ENCODE results near the gene TSPAN12.
"Not testable (repeated sequence)": the region's sequence is repeated elsewhere in the genome, so short reads cannot be mapped to it uniquely, and the experiment has no call there.

Gene TSPAN12

GRCh38 chr7:120780451-120780850 is 77.5 kb downstream of the TSPAN12 start:
- H3K4me3 ChIP-seq, H3K27ac ChIP-seq: not testable (repeated sequence)

GRCh38 chr7:120779078-120779477 is 78.9 kb downstream of the TSPAN12 start:
- H3K27ac ChIP-seq = not testable (repeated sequence)

DNA sequence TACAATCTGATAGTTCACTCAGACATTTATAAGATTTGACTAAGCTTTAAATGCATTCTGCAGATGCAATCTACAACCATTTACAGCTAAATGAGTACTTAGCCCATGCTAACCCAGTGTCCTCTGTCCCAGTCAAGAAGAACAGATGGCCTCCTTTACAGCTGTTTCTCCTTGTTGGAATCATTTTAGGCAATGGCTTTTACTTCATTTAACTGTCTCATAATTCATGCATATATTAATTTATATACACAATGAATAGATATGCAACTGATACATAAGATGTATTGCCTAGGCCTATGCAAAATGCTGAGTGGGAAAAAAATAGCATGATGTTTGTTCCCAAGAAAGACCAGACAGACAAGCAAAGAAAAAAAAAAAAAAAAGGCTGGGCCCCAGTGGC is 82.2 kb downstream of the TSPAN12 start:
- no peak overlapping the region for H3K4me3 ChIP-seq

More at GRCh38 chr7:120779078-120779477, 78.9 kb downstream of the TSPAN12 start:
- H3K4me3 ChIP-seq = not testable (repeated sequence)

DNA sequence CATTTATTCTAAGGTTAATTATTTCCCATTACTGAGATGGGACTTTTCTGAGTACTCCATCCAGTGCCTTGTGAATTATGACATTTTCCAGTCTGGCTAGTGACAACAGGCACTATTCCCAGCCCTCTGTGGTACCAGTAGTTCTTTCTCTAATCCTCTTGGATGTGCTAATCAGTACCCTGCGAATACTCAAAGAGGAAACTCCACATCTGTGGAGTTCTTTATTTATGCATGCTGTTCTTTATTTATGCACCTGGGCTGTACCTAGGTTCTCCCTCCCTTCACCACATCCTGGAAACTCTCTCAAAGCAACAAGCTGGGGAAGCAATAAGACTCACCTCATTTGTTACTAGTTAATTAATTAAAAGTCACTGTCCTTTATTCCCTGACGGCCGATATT is 83.5 kb downstream of the TSPAN12 start:
- Histone ChIP-seq H3K4me3 (no peak overlapping the region), H3K27ac (no peak overlapping the region)

More for the DNA sequence above, 82.2 kb downstream of the TSPAN12 start:
- H3K27ac ChIP-seq = no peak overlapping the region

DNA sequence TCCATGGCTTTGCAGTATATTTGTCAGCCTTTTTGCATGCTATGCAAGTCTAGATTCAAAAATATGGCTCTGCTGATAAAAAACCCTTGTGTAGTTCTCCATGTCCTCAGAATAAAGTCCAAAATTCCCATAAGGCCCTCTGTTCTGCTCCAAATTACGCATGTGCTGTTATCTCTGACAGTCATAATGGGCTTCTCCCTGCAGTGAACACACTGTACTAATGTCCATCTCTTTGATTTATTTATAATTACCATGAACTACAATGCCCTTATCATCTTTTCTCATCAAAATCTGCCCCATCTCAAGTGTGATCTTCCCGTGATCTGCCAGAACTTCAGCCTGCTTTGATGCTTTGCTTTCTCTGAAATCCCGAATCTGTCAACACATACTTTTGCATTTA is 87.7 kb downstream of the TSPAN12 start:
- no peak overlapping the region for H3K27ac ChIP-seq
- no peak overlapping the region for H3K4me3 ChIP-seq

DNA sequence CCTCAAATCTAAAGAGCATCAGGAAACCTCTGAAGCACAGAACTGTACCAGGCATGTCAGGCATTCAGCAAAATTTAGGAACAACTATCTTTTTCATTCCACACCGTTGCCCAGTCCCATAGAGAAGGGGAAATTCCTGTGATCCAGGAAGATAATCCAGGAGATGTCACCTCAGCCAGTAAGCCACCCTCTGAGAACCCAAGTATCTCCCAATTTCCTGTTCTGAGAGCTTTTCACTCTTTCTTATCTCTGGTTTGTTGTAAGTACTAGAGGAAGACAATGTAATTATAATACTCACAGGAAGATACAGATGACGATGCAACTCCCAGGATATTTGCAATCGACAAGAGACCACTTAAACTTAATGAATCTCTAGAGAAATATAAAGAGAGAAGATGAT is 97.1 kb downstream of the TSPAN12 start:
- no peak overlapping the region for H3K27ac ChIP-seq
- H3K4me3 ChIP-seq = no peak overlapping the region

- no peak overlapping the region for H3K27ac ChIP-seq
- no peak overlapping the region for H3K4me3 ChIP-seq
These were observed 97.9 kb downstream of the TSPAN12 start for GRCh38 chr7:120760050-120760449.

GRCh38 chr7:120743128-120743527 is 114.8 kb downstream of the TSPAN12 start:
- Histone ChIP-seq H3K27ac (no peak overlapping the region), H3K4me3 (no peak overlapping the region)

DNA sequence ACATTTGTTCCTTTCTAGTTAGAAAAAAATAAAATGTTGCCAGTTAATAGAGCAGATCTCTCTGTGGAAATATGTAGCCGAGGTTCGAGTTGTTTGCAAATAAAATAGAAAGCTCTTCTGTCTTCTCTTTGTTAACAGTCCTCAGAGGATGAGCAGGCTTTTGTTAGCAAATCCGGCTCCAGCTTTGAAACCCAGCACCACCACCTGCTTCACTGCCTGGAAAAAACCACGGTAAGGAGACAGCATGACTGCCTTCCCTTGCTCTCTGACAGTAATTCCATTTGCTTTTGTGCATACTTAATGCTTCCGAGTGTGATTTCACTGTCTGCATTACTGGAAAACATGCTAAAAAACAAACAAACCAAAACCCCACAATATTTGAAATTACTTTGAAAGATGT is 115.6 kb downstream of the TSPAN12 start:
- Histone ChIP-seq H3K4me3 (no peak overlapping the region), H3K27ac (no peak overlapping the region)

DNA sequence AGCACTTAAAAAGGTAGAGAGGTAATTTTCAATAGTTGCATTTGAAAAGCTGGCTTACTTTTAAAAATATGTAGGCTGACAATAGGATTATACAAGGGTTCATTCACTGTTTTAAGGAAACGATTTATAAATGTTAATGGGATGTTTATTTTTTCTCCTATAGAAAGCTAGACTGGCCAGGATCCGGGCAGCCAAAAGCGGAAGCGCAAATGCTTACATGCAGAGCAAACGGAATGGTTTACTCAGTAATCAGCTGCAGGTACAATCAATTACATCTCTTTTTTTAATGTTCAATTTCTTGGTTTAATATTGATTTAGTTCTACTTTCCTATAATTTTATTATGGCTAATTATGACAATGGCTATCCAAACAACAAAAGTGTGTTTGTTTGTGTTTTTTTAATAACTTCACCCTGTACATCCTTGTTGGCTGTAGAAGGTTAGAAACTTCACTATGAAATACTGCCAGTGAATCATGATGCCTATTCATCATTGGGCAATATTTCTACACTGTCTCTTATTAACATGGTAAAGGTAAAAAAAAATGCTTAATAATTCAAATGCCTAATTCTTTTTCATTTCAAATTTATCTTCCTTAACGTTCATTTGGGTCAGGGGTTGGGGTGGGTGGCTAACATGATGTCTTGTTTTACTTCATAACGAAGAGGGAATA is 116.4 kb downstream of the TSPAN12 start:
- H3K27ac ChIP-seq = no peak overlapping the region
- no peak overlapping the region for H3K4me3 ChIP-seq

DNA sequence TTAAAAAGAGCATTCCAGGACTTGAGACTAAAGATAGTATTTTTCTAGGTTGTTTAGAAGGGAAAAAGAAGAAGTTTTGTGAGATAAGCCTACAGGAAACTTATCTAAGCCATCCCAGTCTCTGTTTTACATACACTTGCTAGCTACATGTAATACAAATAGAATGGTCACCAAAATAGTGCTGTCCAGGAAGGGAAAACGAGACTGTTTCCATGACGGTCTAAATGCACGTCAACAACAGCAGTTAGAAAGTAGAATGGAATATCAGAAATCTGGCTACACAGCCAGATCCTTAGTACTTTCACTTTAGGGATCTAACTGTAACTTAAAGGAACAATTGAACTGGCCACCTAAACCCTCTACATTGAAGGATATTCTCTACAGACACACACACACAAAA is 117.6 kb downstream of the TSPAN12 start:
- no peak overlapping the region for H3K4me3 ChIP-seq
- no peak overlapping the region for H3K27ac ChIP-seq

DNA sequence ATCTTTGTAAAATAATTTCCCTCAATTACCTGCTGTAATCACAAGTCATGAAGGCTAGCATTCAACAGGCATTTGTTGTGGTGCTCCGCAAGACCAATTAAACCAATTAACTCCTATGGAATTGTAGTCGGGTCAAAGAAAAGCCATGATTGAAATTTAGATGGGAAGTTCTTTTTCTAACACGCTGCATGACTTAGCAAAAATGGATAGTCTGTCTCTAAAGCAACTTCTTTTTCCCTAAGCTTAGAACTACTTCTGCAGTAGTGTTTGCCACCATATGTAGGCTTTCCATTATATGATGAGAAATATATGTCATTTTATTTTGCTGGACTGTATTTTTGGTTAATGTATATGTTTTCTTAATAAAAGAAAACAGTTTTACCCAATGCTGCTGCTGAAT is 119.1 kb downstream of the TSPAN12 start:
- H3K27ac ChIP-seq = no peak overlapping the region
- H3K4me3 ChIP-seq = no peak overlapping the region

Measured in skin epidermis (tissue), 12 donors.